Spleen (tissue), 11 donors: ENCODE results near the gene TMEM201. TPM values are rescaled to one million over a fixed set of nuclear protein-coding genes. Genes with fewer than 3 reads are reported as not detected.

Experiments
- DNase-seq: peaks from one replicate; pipeline ENCODE4 v3.0.0-alpha.2; 2020
- H3K27ac ChIP-seq, 8 donors: fragments of 200-600 bp; sonication (generic) in 7 of 8; 1 replicate in 4 of 8; 2 replicates in 4 of 8; pipeline versions ENCODE4 v1.5.0 to v1.8.0; 2016 to 2021; ENCODE audit warnings: inconsistent platforms in 4 of 8, mild to moderate bottlenecking in 4 of 8, moderate library complexity in 1 of 8
- H3K27me3 ChIP-seq, 7 donors: fragments of 200-600 bp; sonication (generic) in 6 of 7; replicated peaks in 1 of 7; 1 replicate in 4 of 7; 2 replicates in 3 of 7; pipeline versions ENCODE4 v1.5.0 to v1.8.0; 2016 to 2021; ENCODE audit warnings: inconsistent platforms in 3 of 7, mild to moderate bottlenecking in 1 of 7
- H3K36me3 ChIP-seq, 6 donors: fragments of 200-600 bp; sonication (generic) in 5 of 6; 1 replicate in 4 of 6; 2 replicates in 2 of 6; pipeline versions ENCODE4 v1.5.0 to v1.8.0; 2016 to 2021; ENCODE audit warnings: inconsistent platforms in 2 of 6
- H3K4me1 ChIP-seq, 6 donors: fragments of 200-600 bp; sonication (generic) in 5 of 6; 1 replicate in 3 of 6; 2 replicates in 3 of 6; pipeline versions ENCODE4 v1.5.0 to v1.8.0; 2016 to 2021; ENCODE audit warnings: inconsistent platforms in 3 of 6
- H3K4me3 ChIP-seq, 8 donors: fragments of 200-600 bp; sonication (generic) in 7 of 8; 1 replicate in 4 of 8; 2 replicates in 4 of 8; pipeline versions ENCODE4 v1.5.0 to v1.8.0; 2016 to 2021; ENCODE audit warnings: inconsistent platforms in 4 of 8, mild to moderate bottlenecking in 4 of 8, moderate library complexity in 2 of 8
- H3K9me3 ChIP-seq, 8 donors: fragments of 200-600 bp; sonication (generic) in 7 of 8; 1 replicate in 4 of 8; 2 replicates in 4 of 8; pipeline versions ENCODE4 v1.5.0 to v1.8.0; 2016 to 2021; ENCODE audit warnings: inconsistent platforms in 4 of 8
- CTCF ChIP-seq, 11 experiments: fragments of 200-600 bp in 7 of 11; fragments of 450-650 bp in 4 of 11; sonication (generic) in 4 of 11; IDR thresholded peaks in 8 of 11; conservative IDR thresholded peaks in 3 of 11; 1 replicate in 7 of 11; 2 replicates in 4 of 11; pipeline versions ENCODE4 v1.4.0 to v1.8.0; 2016 to 2021; ENCODE audit warnings: antibody characterized with exemption in 11 of 11, inconsistent platforms in 4 of 11, mild to moderate bottlenecking in 1 of 11
- POLR2A ChIP-seq, 3 donors: fragments of 450-650 bp; IDR thresholded peaks; one replicate each; pipeline ENCODE4 v1.5.1; 2017; ENCODE audit warnings: antibody characterized with exemption in 3 of 3, mild to moderate bottlenecking in 1 of 3
- POLR2AphosphoS5 ChIP-seq, 3 donors: sonication (generic); formaldehyde crosslinking; IDR thresholded peaks; one replicate each; pipeline ENCODE4 v1.5.1; 2017; ENCODE audit warnings: antibody characterized with exemption in 3 of 3
- WGBS, 5 donors: extraction: QIAGEN DNeasy Blood & Tissue Kit in 3 of 5; methylation state at CpG; one replicate each; pipeline versions ENCODE4 v1.1.5 to v1.1.7; 2013 to 2018; 5-methylcytosine and 5-hydroxymethylcytosine counted together
- intact Hi-C: fragments of 100-400 bp; cut with DNase I; formaldehyde crosslinking; loops from one replicate; pipeline ENCODE4 v1.15.0; 2023; ENCODE audit warnings: low total_unique reads
- polyA plus RNA-seq, 3 donors: library from polyadenylated mRNA; stranded (reverse); fragments of 200-250 nt; gene quantifications; one replicate each; pipeline ENCODE4 v1.2.1, GENCODE V29; 2013
- total RNA-seq, 7 donors: library from RNA; depleted of rRNA in 3 of 7; stranded (reverse); fragments of >200 nt in 3 of 7; fragmentation: NEBNext Ultra II Directional in 4 of 7; extraction: Animal tissue kit (Norgen Biotek cat#: 25700) in 4 of 7; gene quantifications; one replicate each; pipeline versions ENCODE4 v1.1.0 to v1.2.1, GENCODE V29; 2016 to 2021
- donor health status: healthy with polysubstance abuse.
- donor health status: DM: no; HTN: no; CAD: no; lungs with moderate emphysema.
- donor health status: DM: no; HTN: no; CAD: no.
- donor health status: Bipolar disorder and iron deficiency.
- donor health status: healthy.
- donor health status: DM: no; HTN: no; CAD: no.
- donor health status: DM: yes; HTN: yes; CAD: no.

Gene TMEM201
- total and polyA plus RNA-seq, 10 donors: 2.5 to 11.6 (median 6.3) TPM

GRCh38 chr1:9629445-9630201, 40.9 kb downstream of the TMEM201 start:
- 9 to 18% (median 13%) methylated on average over 13 to 29 of the region's 29 CpGs for WGBS, 5 donors
- Histone ChIP-seq H3K27me3 (peaks cover 0 to 10% (median 0%) of the 10 kb centered on the region in 7 donors), H3K27ac (peak overlapping the region; percentile 77 to 96 (median 90)), H3K9me3 (no peaks in the 10 kb centered on the region), H3K4me1 (peaks cover 24 to 93% (median 58%) of the 10 kb centered on the region in 6 donors), H3K4me3 (peak overlapping the region; percentile 30 to 75 (median 50)), H3K36me3 (no peaks in the 10 kb centered on the region)
- TF ChIP-seq CTCF (IDR thresholded peaks at IDR 0.05 in 8 of 11, conservative IDR thresholded peaks at IDR 0.05 in 3 of 11) (peak in 2 of 11 experiments; percentile 21 to 28), POLR2AphosphoS5 (IDR thresholded peaks at IDR 0.05) (peak; percentile 81 to 91 (median 86)), POLR2A (IDR thresholded peaks at IDR 0.05) (no peak)
- intact Hi-C loops: loop anchor here (5.0 to 10.0 kb wide), 2 partner anchors 98 to 235 kb away; no protein-coding TSS in a partner anchor
- DNase-seq: peak; percentile 98

GRCh38 chr1:9630331-9631111, 41.8 kb downstream of the TMEM201 start:
- intact Hi-C loops: no loop called here
- no peak for DNase-seq
- Histone ChIP-seq H3K4me3 (peak overlapping the region; percentile 30 to 75 (median 50)), H3K4me1 (peaks cover 24 to 98% (median 57%) of the 10 kb centered on the region in 6 donors), H3K27ac (peak overlapping the region; percentile 77 to 96 (median 90)), H3K36me3 (no peaks in the 10 kb centered on the region), H3K27me3 (peaks cover 0 to 10% (median 0%) of the 10 kb centered on the region in 7 donors), H3K9me3 (no peaks in the 10 kb centered on the region)
- TF ChIP-seq POLR2AphosphoS5 (IDR thresholded peaks at IDR 0.05) (no peak), POLR2A (IDR thresholded peaks at IDR 0.05) (peak in 1 of 3 donors; percentile 4)
- 25 to 40% (median 33%) methylated on average over 8 of the region's 8 CpGs for WGBS, 5 donors

GRCh38 chr1:9631613-9632012, 42.9 kb downstream of the TMEM201 start:
- intact Hi-C loops: no loop called here
- no peak for TF ChIP-seq POLR2A (IDR thresholded peaks at IDR 0.05)
- TF ChIP-seq CTCF (IDR thresholded peaks at IDR 0.05 in 8 of 11, conservative IDR thresholded peaks at IDR 0.05 in 3 of 11): no peak
- no peak for TF ChIP-seq POLR2AphosphoS5 (IDR thresholded peaks at IDR 0.05)

GRCh38 chr1:9633493-9633892, 44.8 kb downstream of the TMEM201 start:
- Histone ChIP-seq H3K27ac (peak overlapping the region in 1 of 8 donors; percentile 10), H3K36me3 (peaks cover 0 to 6% (median 0%) of the 10 kb centered on the region in 6 donors)
- intact Hi-C loops: no loop called here

More at GRCh38 chr1:9631613-9632012, 42.9 kb downstream of the TMEM201 start:
- Histone ChIP-seq H3K36me3 (no peaks in the 10 kb centered on the region), H3K4me3 (peak overlapping the region in 1 of 8 donors; percentile 75), H3K4me1 (peaks cover 16 to 92% (median 46%) of the 10 kb centered on the region in 6 donors), H3K27me3 (no peaks in the 10 kb centered on the region), H3K27ac (peak overlapping the region in 4 of 8 donors; percentile 89 to 96 (median 92)), H3K9me3 (no peaks in the 10 kb centered on the region)
- 74 to 89% (median 83%) methylated on average over 3 of the region's 3 CpGs for WGBS, 5 donors
- no peak for DNase-seq

More at GRCh38 chr1:9633493-9633892, 44.8 kb downstream of the TMEM201 start:
- 66 to 82% (median 81%) methylated on average over 6 of the region's 6 CpGs for WGBS, 5 donors
- peaks cover 0 to 80% (median 27%) of the 10 kb centered on the region in 6 donors for H3K4me1 ChIP-seq
- no peak for TF ChIP-seq CTCF (IDR thresholded peaks at IDR 0.05 in 8 of 11, conservative IDR thresholded peaks at IDR 0.05 in 3 of 11)
- TF ChIP-seq POLR2A (IDR thresholded peaks at IDR 0.05): no peak
- TF ChIP-seq POLR2AphosphoS5 (IDR thresholded peaks at IDR 0.05): no peak
- DNase-seq: no peak
- peaks cover 0 to 4% (median 0%) of the 10 kb centered on the region in 8 donors for H3K9me3 ChIP-seq
- H3K4me3 ChIP-seq: no peak overlapping the region
- no peaks in the 10 kb centered on the region for H3K27me3 ChIP-seq
